H1 (cell line): ENCODE measurements around the gene APC2. TPM values are rescaled to one million over a fixed set of nuclear protein-coding genes. Genes with fewer than 3 reads are reported as not detected.
"Not testable (repeated sequence)": the region's sequence is repeated elsewhere in the genome, so short reads cannot be mapped to it uniquely, and the experiment has no call there.

Experiments
- CTCF ChIA-PET: fragments of 300-600 bp; sonication (Branson Sonifier 250); formaldehyde crosslinking; loops from one replicate; lab custom pipeline; 2021; ENCODE audit not compliant: partially characterized antibody; lab: Charles Lee
- POLR2A ChIA-PET: fragments of 300-600 bp; sonication (Branson Sonifier 250); formaldehyde crosslinking; loops from one replicate; lab custom pipeline; 2021; ENCODE audit warnings: inconsistent platforms; ENCODE audit not compliant: partially characterized antibody; lab: Charles Lee
- DNase-seq, 2 experiments: peaks; one replicate each; pipeline versions ENCODE4 v3.0.0 to v3.0.0-alpha.2; 2010 to 2022; ENCODE audit warnings: low spot score in 2 of 2, low read depth in 1 of 2, mixed read lengths in 1 of 2
- FAIRE-seq: peaks from 2 replicates; lab custom pipeline; 2011; peaks lifted over from hg19 to GRCh38; lab: Jason Lieb, UNC
- H2AFZ ChIP-seq: 2 replicates; pipeline ENCODE4 v1.8.1; 2012; ENCODE audit warnings: low read length, inconsistent platforms
- H2AK5ac ChIP-seq: 2 replicates; pipeline ENCODE4 v1.6.1; 2013; ENCODE audit warnings: low read depth, low read length
- H2BK120ac ChIP-seq: replicated peaks from 2 replicates; pipeline ENCODE3; 2013; ENCODE audit warnings: low read depth, low read length, inconsistent platforms
- H2BK12ac ChIP-seq: 2 replicates; pipeline ENCODE4 v1.6.1; 2013; ENCODE audit warnings: low read depth, low read length
- H2BK15ac ChIP-seq: 2 replicates; pipeline ENCODE4 v1.6.1; 2013; ENCODE audit warnings: low read length
- H2BK20ac ChIP-seq: 2 replicates; pipeline ENCODE4 v1.6.1; 2013; ENCODE audit warnings: low read length
- H2BK5ac ChIP-seq: 2 replicates; pipeline ENCODE4 v1.6.1; 2013; ENCODE audit warnings: low read depth, low read length
- H3K14ac ChIP-seq: 2 replicates; pipeline ENCODE4 v1.6.1; 2013; ENCODE audit warnings: inconsistent platforms; ENCODE audit not compliant: insufficient read length
- H3K18ac ChIP-seq: 2 replicates; pipeline ENCODE4 v1.6.1; 2013; ENCODE audit warnings: low read length; ENCODE audit errors: extremely low read depth
- H3K23ac ChIP-seq: 2 replicates; pipeline ENCODE4 v1.6.1; 2013; ENCODE audit warnings: inconsistent platforms; ENCODE audit not compliant: insufficient read length
- H3K23me2 ChIP-seq: 2 replicates; pipeline ENCODE4 v1.6.1; 2013; ENCODE audit warnings: low read depth, low read length
- H3K27ac ChIP-seq: 2 replicates; pipeline ENCODE4 v1.6.1; 2011; ENCODE audit warnings: low read depth, low read length, inconsistent platforms
- H3K27me3 ChIP-seq, 4 experiments: replicated peaks in 1 of 4; 1 replicate in 1 of 4; 2 replicates in 3 of 4; pipeline versions ENCODE4 v1.6.1 to v1.8.1; 2011 to 2013; ENCODE audit warnings: low read length in 3 of 4, mild to moderate bottlenecking in 3 of 4, inconsistent platforms in 2 of 4, mixed read lengths in 2 of 4, moderate library complexity in 1 of 4; ENCODE audit not compliant: control insufficient read depth in 3 of 4, insufficient read depth in 3 of 4; ENCODE audit errors: extremely low read depth in 1 of 4
- H3K36me3 ChIP-seq, 4 experiments: 2 replicates each; pipeline versions ENCODE4 v1.6.1 to v1.8.1; 2011 to 2013; ENCODE audit warnings: mild to moderate bottlenecking in 4 of 4, low read length in 3 of 4, moderate library complexity in 2 of 4, control low read depth in 1 of 4, inconsistent platforms in 1 of 4; ENCODE audit not compliant: insufficient read depth in 4 of 4, control insufficient read depth in 2 of 4
- H3K4ac ChIP-seq: replicated peaks from 2 replicates; pipeline ENCODE3; 2013; ENCODE audit warnings: low read length, low read depth, mixed read lengths, inconsistent platforms; ENCODE audit not compliant: insufficient read length
- H3K4me1 ChIP-seq, 4 experiments: replicated peaks in 1 of 4; 1 replicate in 1 of 4; 2 replicates in 3 of 4; pipeline versions ENCODE4 v1.6.1 to v1.8.1; 2011 to 2013; ENCODE audit warnings: low read length in 3 of 4, inconsistent platforms in 2 of 4, mixed read lengths in 1 of 4; ENCODE audit not compliant: insufficient read depth in 4 of 4, control insufficient read depth in 3 of 4
- H3K4me2 ChIP-seq, 2 experiments: 2 replicates each; pipeline versions ENCODE4 v1.6.1 to v1.8.1; 2011 to 2013; ENCODE audit warnings: low read depth in 2 of 2, low read length in 2 of 2, control low read depth in 1 of 2, inconsistent platforms in 1 of 2, mild to moderate bottlenecking in 1 of 2; ENCODE audit not compliant: insufficient read depth in 1 of 2
- H3K4me3 ChIP-seq, 4 experiments: fragments of 200-600, 300-600 bp in 1 of 4; sonication (generic), shearing (Covaris generic), sonication (Bioruptor Twin) in 1 of 4; 2 replicates each; pipeline versions ENCODE4 v1.5.1 to v1.8.1; 2011 to 2016; ENCODE audit warnings: low read length in 4 of 4, low read depth in 3 of 4, control low read depth in 2 of 4, inconsistent platforms in 2 of 4, mild to moderate bottlenecking in 2 of 4, mixed read lengths in 1 of 4, moderate library complexity in 1 of 4; ENCODE audit not compliant: insufficient read depth in 2 of 4; ENCODE audit errors: extremely low read depth in 1 of 4
- H3K56ac ChIP-seq: replicated peaks from 2 replicates; pipeline ENCODE3; 2013; ENCODE audit warnings: low read depth, mild to moderate bottlenecking, mixed read lengths, low read length, inconsistent platforms; ENCODE audit not compliant: insufficient read length
- H3K79me1 ChIP-seq: 2 replicates; pipeline ENCODE4 v1.6.1; 2013; ENCODE audit warnings: low read depth, low read length, control low read depth
- H3K79me2 ChIP-seq, 2 experiments: 2 replicates each; pipeline versions ENCODE4 v1.6.1 to v1.8.1; 2012 to 2013; ENCODE audit warnings: low read length in 2 of 2, mild to moderate bottlenecking in 2 of 2, inconsistent platforms in 1 of 2; ENCODE audit not compliant: insufficient read depth in 2 of 2, control insufficient read depth in 1 of 2
- H3K9ac ChIP-seq, 4 experiments: replicated peaks in 1 of 4; 1 replicate in 1 of 4; 2 replicates in 3 of 4; pipeline versions ENCODE4 v1.6.1 to v1.8.1; 2011 to 2013; ENCODE audit warnings: low read depth in 3 of 4, low read length in 3 of 4, control low read depth in 2 of 4, mild to moderate bottlenecking in 2 of 4, moderate library complexity in 2 of 4, inconsistent platforms in 1 of 4; ENCODE audit errors: extremely low read depth in 1 of 4
- H3K9me3 ChIP-seq, 2 experiments: 2 replicates each; pipeline versions ENCODE4 v1.6.1 to v1.8.1; 2012 to 2013; ENCODE audit warnings: mild to moderate bottlenecking in 2 of 2, moderate library complexity in 2 of 2, control low read depth in 1 of 2, inconsistent platforms in 1 of 2, low read depth in 1 of 2, low read length in 1 of 2, mixed read lengths in 1 of 2; ENCODE audit not compliant: insufficient read depth in 2 of 2
- H4K20me1 ChIP-seq, 2 experiments: replicated peaks in 1 of 2; 2 replicates each; pipeline versions ENCODE3 to v1.8.1; 2011 to 2013; ENCODE audit warnings: inconsistent platforms in 2 of 2, low read length in 2 of 2, mild to moderate bottlenecking in 1 of 2; ENCODE audit not compliant: insufficient read depth in 2 of 2, control insufficient read depth in 1 of 2
- H4K5ac ChIP-seq: 2 replicates; pipeline ENCODE4 v1.6.1; 2013; ENCODE audit warnings: low read length, low read depth, mixed read lengths, inconsistent platforms; ENCODE audit not compliant: insufficient read length
- H4K8ac ChIP-seq: 2 replicates; pipeline ENCODE4 v1.8.0; 2013; ENCODE audit warnings: mild to moderate bottlenecking, moderate library complexity, low read length, inconsistent platforms; ENCODE audit not compliant: insufficient read depth; ENCODE audit errors: extremely low read depth
- H4K91ac ChIP-seq: replicated peaks from 2 replicates; pipeline ENCODE3; 2013; ENCODE audit warnings: low read length, mixed read lengths, inconsistent platforms; ENCODE audit not compliant: insufficient read length
- WGBS, 2 experiments: shearing (Covaris generic) in 1 of 2; methylation state at CpG; one replicate each; pipeline versions ENCODE4 v1.1.6 to v1.1.7; 2013 to 2015; ENCODE audit warnings: low lambda C conversion rate in 2 of 2, mixed read lengths in 2 of 2, inconsistent platforms in 1 of 2, low coverage in 1 of 2, missing lambda C conversion rate in 1 of 2; ENCODE audit not compliant: insufficient replicate concordance in 2 of 2, insufficient coverage in 1 of 2, insufficient read length in 1 of 2; ENCODE audit errors: extremely low coverage in 1 of 2, missing lambda C conversion rate in 1 of 2; 5-methylcytosine and 5-hydroxymethylcytosine counted together
- polyA plus RNA-seq, 7 experiments: library from polyadenylated mRNA; depleted of rRNA in 3 of 7; stranded (reverse) in 5 of 7; unstranded in 2 of 7; fragments of >200 nt in 5 of 7; fragments of 200-250 nt in 2 of 7; gene quantifications; 1 replicate in 5 of 7; 2 replicates in 1 of 7; 4 replicates in 1 of 7; pipeline versions ENCODE4 v1.2.1 to v1.2.3, GENCODE V29; 2011 to 2013; ENCODE audit warnings: missing spikeins in 2 of 7, mixed read lengths in 2 of 7
- total RNA-seq: library from RNA; stranded (reverse); fragmentation: NEBNext Ultra II Directional; extraction: Animal tissue kit (Norgen Biotek cat#: 25700); gene quantifications from 2 replicates; pipeline ENCODE4 v1.2.1, GENCODE V29; 2021

APC2 gene
- total and polyA plus RNA-seq, 2 of the 8 experiments (the other 6 are each of a cell fraction or from before 2014, with no cell fraction given), result 1.3 to 4.1 TPM

DNA sequence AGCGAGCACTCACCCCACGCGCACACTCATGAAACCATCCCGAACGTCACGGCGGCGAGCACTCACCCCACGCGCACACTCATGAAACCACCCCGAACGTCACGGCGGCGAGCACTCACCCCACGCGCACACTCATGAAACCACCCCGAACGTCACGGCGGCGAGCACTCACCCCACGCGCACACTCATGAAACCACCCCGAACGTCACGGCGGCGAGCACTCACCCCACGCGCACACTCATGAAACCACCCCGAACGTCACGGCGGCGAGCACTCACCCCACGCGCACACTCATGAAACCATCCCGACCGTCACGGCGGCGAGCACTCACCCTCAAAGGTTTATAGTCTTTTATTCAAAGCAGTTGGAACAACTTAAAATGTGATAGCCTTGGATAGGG lies 29.8 kb upstream of the APC2 start:
- H3K79me2 ChIP-seq, result peaks cover 29 to 86% of the 10 kb centered on the region in 2 experiments
- H2AFZ ChIP-seq, H2BK15ac ChIP-seq, H3K18ac ChIP-seq, H3K23ac ChIP-seq, H3K56ac ChIP-seq, H4K5ac ChIP-seq, H2BK12ac ChIP-seq, H2BK20ac ChIP-seq, DNase-seq, H3K4ac ChIP-seq, H3K4me3 ChIP-seq, H4K91ac ChIP-seq, H3K9me3 ChIP-seq, H3K4me2 ChIP-seq, H3K27ac ChIP-seq, H3K14ac ChIP-seq, H2AK5ac ChIP-seq, H3K27me3 ChIP-seq, H3K23me2 ChIP-seq, H3K9ac ChIP-seq, H2BK120ac ChIP-seq, FAIRE-seq, H2BK5ac ChIP-seq: not testable (repeated sequence)
- ChIA-PET POLR2A (interaction anchor here (0.8 to 1.5 kb wide), 4 partner anchors 10 to 151 kb away, joined by 3 to 5 read pairs (median 4); partner anchors contain the start of genes CIRBP and FAM174C), CTCF (interaction anchor here (0.9 to 1.9 kb wide), 5 partner anchors 8 to 103 kb away, joined by 3 to 8 read pairs (median 4); no protein-coding TSS in a partner anchor)
- H3K36me3 ChIP-seq, result peaks cover 32 to 74% (median 52%) of the 10 kb centered on the region in 4 experiments
- H3K79me1 ChIP-seq, result peaks cover 25% of the 10 kb centered on the region
- WGBS, 2 experiments, result 96% methylated on average over 14 of the region's 43 CpGs; no CpG with 5 or more reads in 1 of the 2 experiments
- H4K8ac ChIP-seq, result peak overlapping the region; percentile 65; the same call in 1 of the 2 replicates
- H3K4me1 ChIP-seq, result peaks cover 8 to 24% (median 17%) of the 10 kb centered on the region in 4 experiments
- peaks cover 55 to 59% of the 10 kb centered on the region in 2 experiments for H4K20me1 ChIP-seq
